Measurements from ENCODE around the gene TCF4. TPM values are rescaled to one million over a fixed set of nuclear protein-coding genes. Genes with fewer than 3 reads are reported as not detected.
A peak's percentile ranks its signal among the peaks of the same experiment; 100 is the strongest.
"Not testable (repeated sequence)": the region's sequence is repeated elsewhere in the genome, so short reads cannot be mapped to it uniquely, and the experiment has no call there.

TCF4 gene
- total RNA-seq, 1 donor from 2014 or later: 175 TPM

- TF ChIP-seq CTCF (IDR thresholded peaks at IDR 0.05; ENCODE audit: unreplicated experiment): no peak
- H3K9me3 Mint-ChIP-seq (ENCODE audit: unreplicated experiment): no peaks in the 10 kb centered on the region
- H3K4me1 Mint-ChIP-seq (ENCODE audit: unreplicated experiment): peaks cover 34% of the 10 kb centered on the region
- H3K4me3 Mint-ChIP-seq (ENCODE audit: unreplicated experiment): no peak overlapping the region
- H3K27ac Mint-ChIP-seq (ENCODE audit: unreplicated experiment): no peak overlapping the region
- DNase-seq (ENCODE audit: low spot score): no peak
- H3K36me3 Mint-ChIP-seq (ENCODE audit: low read depth, unreplicated experiment): no peaks in the 10 kb centered on the region
- H3K27me3 Mint-ChIP-seq (ENCODE audit: unreplicated experiment): peaks cover under 1% of the 10 kb centered on the region
Measured at GRCh38 chr18:55475916-55476315, 112.1 kb downstream of the TCF4 start.

- Mint-ChIP-seq H3K9me3 (ENCODE audit: unreplicated experiment) (no peaks in the 10 kb centered on the region), H3K27ac (ENCODE audit: unreplicated experiment) (no peak overlapping the region), H3K27me3 (ENCODE audit: unreplicated experiment) (peaks cover 4% of the 10 kb centered on the region), H3K36me3 (ENCODE audit: low read depth, unreplicated experiment) (no peaks in the 10 kb centered on the region), H3K4me3 (ENCODE audit: unreplicated experiment) (no peak overlapping the region), H3K4me1 (ENCODE audit: unreplicated experiment) (peaks cover 39% of the 10 kb centered on the region)
- DNase-seq (ENCODE audit: low spot score): no peak
- no peak for TF ChIP-seq CTCF (IDR thresholded peaks at IDR 0.05; ENCODE audit: unreplicated experiment)
Measured at GRCh38 chr18:55475467-55475866, 112.5 kb downstream of the TCF4 start.

- Mint-ChIP-seq H3K27me3 (ENCODE audit: unreplicated experiment) (peaks cover 7% of the 10 kb centered on the region), H3K27ac (ENCODE audit: unreplicated experiment) (no peak overlapping the region), H3K4me1 (ENCODE audit: unreplicated experiment) (peaks cover 37% of the 10 kb centered on the region), H3K9me3 (ENCODE audit: unreplicated experiment) (no peaks in the 10 kb centered on the region), H3K4me3 (ENCODE audit: unreplicated experiment) (no peak overlapping the region), H3K36me3 (ENCODE audit: low read depth, unreplicated experiment) (peaks cover 3% of the 10 kb centered on the region)
- no peak for DNase-seq (ENCODE audit: low spot score)
- TF ChIP-seq CTCF (IDR thresholded peaks at IDR 0.05; ENCODE audit: unreplicated experiment): no peak
Measured at GRCh38 chr18:55473560-55473959, 114.4 kb downstream of the TCF4 start.

GRCh38 chr18:55473058-55473457 lies 114.9 kb downstream of the TCF4 start:
- peaks cover 38% of the 10 kb centered on the region for H3K4me1 Mint-ChIP-seq (ENCODE audit: unreplicated experiment)
- no peak overlapping the region for H3K27ac Mint-ChIP-seq (ENCODE audit: unreplicated experiment)

GRCh38 chr18:55470826-55471225 lies 117.2 kb downstream of the TCF4 start:
- Mint-ChIP-seq H3K4me3 (ENCODE audit: unreplicated experiment) (no peak overlapping the region), H3K27ac (ENCODE audit: unreplicated experiment) (peak overlapping the region; percentile 28), H3K4me1 (ENCODE audit: unreplicated experiment) (peaks cover 47% of the 10 kb centered on the region), H3K9me3 (ENCODE audit: unreplicated experiment) (no peaks in the 10 kb centered on the region), H3K36me3 (ENCODE audit: low read depth, unreplicated experiment) (peaks cover 3% of the 10 kb centered on the region), H3K27me3 (ENCODE audit: unreplicated experiment) (peaks cover 10% of the 10 kb centered on the region)
- no peak for DNase-seq (ENCODE audit: low spot score)
- TF ChIP-seq CTCF (IDR thresholded peaks at IDR 0.05; ENCODE audit: unreplicated experiment): no peak

More at GRCh38 chr18:55473058-55473457, 114.9 kb downstream of the TCF4 start:
- no peak overlapping the region for H3K4me3 Mint-ChIP-seq (ENCODE audit: unreplicated experiment)
- H3K36me3 Mint-ChIP-seq (ENCODE audit: low read depth, unreplicated experiment): peaks cover 3% of the 10 kb centered on the region
- TF ChIP-seq CTCF (IDR thresholded peaks at IDR 0.05; ENCODE audit: unreplicated experiment): no peak
- H3K9me3 Mint-ChIP-seq (ENCODE audit: unreplicated experiment): no peaks in the 10 kb centered on the region
- DNase-seq (ENCODE audit: low spot score): no peak
- peaks cover 7% of the 10 kb centered on the region for H3K27me3 Mint-ChIP-seq (ENCODE audit: unreplicated experiment)

GRCh38 chr18:55469134-55469533 lies 118.9 kb downstream of the TCF4 start:
- DNase-seq (ENCODE audit: low spot score); H3K9me3 Mint-ChIP-seq (ENCODE audit: unreplicated experiment); H3K4me3 Mint-ChIP-seq (ENCODE audit: unreplicated experiment); H3K36me3 Mint-ChIP-seq (ENCODE audit: low read depth, unreplicated experiment); H3K27me3 Mint-ChIP-seq (ENCODE audit: unreplicated experiment); H3K27ac Mint-ChIP-seq (ENCODE audit: unreplicated experiment): not testable (repeated sequence)
- H3K4me1 Mint-ChIP-seq (ENCODE audit: unreplicated experiment): peaks cover 50% of the 10 kb centered on the region

Measured in endothelial cell (in vitro differentiated cells).